Hepatocyte (in vitro differentiated cells): ENCODE measurements around the gene HES4. TPM values are rescaled to one million over a fixed set of nuclear protein-coding genes. Genes with fewer than 3 reads are reported as not detected.

Experiments used
- DNase-seq: peaks from one replicate; pipeline ENCODE4 v3.0.0-alpha.2; 2016; ENCODE audit warnings: low spot score
- H2AFZ ChIP-seq: fragments of 200-600 bp; sonication (generic); 2 replicates; pipeline ENCODE4 v1.6.0; 2016; ENCODE audit warnings: antibody characterized with exemption, mild to moderate bottlenecking
- H3K27ac ChIP-seq: fragments of 200-600 bp; sonication (generic); 2 replicates; pipeline ENCODE4 v1.5.1; 2016; ENCODE audit warnings: mild to moderate bottlenecking
- H3K27me3 ChIP-seq: fragments of 200-600 bp; sonication (generic); 2 replicates; pipeline ENCODE4 v1.6.1; 2016
- H3K36me3 ChIP-seq: fragments of 200-600 bp; sonication (generic); replicated peaks from 2 replicates; pipeline ENCODE4 v1.5.1; 2016; ENCODE audit warnings: low read depth; ENCODE audit not compliant: insufficient read depth
- H3K4me1 ChIP-seq: fragments of 200-600 bp; sonication (generic); 2 replicates; pipeline ENCODE4 v1.5.1; 2016; ENCODE audit warnings: mild to moderate bottlenecking, moderate library complexity; ENCODE audit not compliant: insufficient read depth
- H3K4me2 ChIP-seq: fragments of 200-600 bp; sonication (generic); 2 replicates; pipeline ENCODE4 v1.6.0; 2016
- H3K4me3 ChIP-seq: fragments of 200-600 bp; sonication (generic); 2 replicates; pipeline ENCODE4 v1.5.1; 2016; ENCODE audit warnings: mild to moderate bottlenecking
- H3K79me2 ChIP-seq: fragments of 200-600 bp; sonication (generic); 2 replicates; pipeline ENCODE4 v1.6.0; 2017; ENCODE audit warnings: mild to moderate bottlenecking
- H3K9me2 ChIP-seq: fragments of 200-600 bp; sonication (generic); replicated peaks from 2 replicates; pipeline ENCODE4 v1.6.0; 2017; ENCODE audit warnings: mild to moderate bottlenecking; ENCODE audit not compliant: insufficient read depth
- H3K9me3 ChIP-seq: fragments of 200-600 bp; sonication (generic); 2 replicates; pipeline ENCODE4 v1.5.1; 2016; ENCODE audit warnings: low read depth, mild to moderate bottlenecking
- H4K20me1 ChIP-seq: fragments of 200-600 bp; sonication (generic); 2 replicates; pipeline ENCODE4 v1.6.0; 2016; ENCODE audit warnings: mild to moderate bottlenecking; ENCODE audit not compliant: insufficient read depth, poor library complexity, severe bottlenecking
- EZH2 ChIP-seq: fragments of 200-600 bp; sonication (generic); IDR thresholded peaks from 2 replicates; pipeline ENCODE4 v1.6.1; 2016; ENCODE audit warnings: antibody characterized with exemption, mild to moderate bottlenecking, borderline replicate concordance
- EZH2phosphoT487 ChIP-seq: fragments of 200-600 bp; sonication (generic); IDR thresholded peaks from one replicate; pipeline ENCODE4 v1.6.1; 2018; ENCODE audit warnings: antibody characterized with exemption, mild to moderate bottlenecking, low read depth, moderate library complexity; ENCODE audit not compliant: unreplicated experiment, severe bottlenecking
- WGBS: methylation state at CpG from one replicate; pipeline ENCODE4 v1.1.6; 2016; ENCODE audit warnings: low lambda C conversion rate; ENCODE audit errors: missing lambda C conversion rate; 5-methylcytosine and 5-hydroxymethylcytosine counted together
- polyA plus RNA-seq: library from polyadenylated mRNA; unstranded; fragments of >200 nt; fragmentation: Nextera tagmentation; extraction: Ambion mirVana; gene quantifications from 2 replicates; pipeline ENCODE4 v1.2.1, GENCODE V29; 2016
- total RNA-seq: library from RNA; depleted of rRNA; stranded (reverse); fragments of >200 nt; gene quantifications from 2 replicates; pipeline ENCODE4 v1.2.3, GENCODE V29; 2014
- TF ChIP-seq, protein P1 (sequence below): fragments of 200-600 bp; sonication (generic); IDR thresholded peaks from 2 replicates; pipeline ENCODE4 v1.5.1; 2016; ENCODE audit warnings: antibody characterized with exemption, mild to moderate bottlenecking; ENCODE audit not compliant: poor library complexity

The HES4 gene
- total and polyA plus RNA-seq, 2 experiments from 2014 or later: 28.7 to 74.5 TPM

GRCh38 chr1:1024149-1024770, 24.4 kb upstream of the HES4 start:
- no peak overlapping the region for H3K4me3 ChIP-seq
- no peaks in the 10 kb centered on the region for H3K9me3 ChIP-seq
- no peaks in the 10 kb centered on the region for H4K20me1 ChIP-seq
- DNase-seq: no peak
- no peaks in the 10 kb centered on the region for H3K9me2 ChIP-seq
- no peak overlapping the region for H2AFZ ChIP-seq
- H3K36me3 ChIP-seq: no peaks in the 10 kb centered on the region
- H3K4me1 ChIP-seq: peaks cover 35% of the 10 kb centered on the region
- H3K4me2 ChIP-seq: peak overlapping the region; percentile 97
- peak overlapping the region; percentile 58 for H3K27ac ChIP-seq
- TF ChIP-seq, protein P1, sequence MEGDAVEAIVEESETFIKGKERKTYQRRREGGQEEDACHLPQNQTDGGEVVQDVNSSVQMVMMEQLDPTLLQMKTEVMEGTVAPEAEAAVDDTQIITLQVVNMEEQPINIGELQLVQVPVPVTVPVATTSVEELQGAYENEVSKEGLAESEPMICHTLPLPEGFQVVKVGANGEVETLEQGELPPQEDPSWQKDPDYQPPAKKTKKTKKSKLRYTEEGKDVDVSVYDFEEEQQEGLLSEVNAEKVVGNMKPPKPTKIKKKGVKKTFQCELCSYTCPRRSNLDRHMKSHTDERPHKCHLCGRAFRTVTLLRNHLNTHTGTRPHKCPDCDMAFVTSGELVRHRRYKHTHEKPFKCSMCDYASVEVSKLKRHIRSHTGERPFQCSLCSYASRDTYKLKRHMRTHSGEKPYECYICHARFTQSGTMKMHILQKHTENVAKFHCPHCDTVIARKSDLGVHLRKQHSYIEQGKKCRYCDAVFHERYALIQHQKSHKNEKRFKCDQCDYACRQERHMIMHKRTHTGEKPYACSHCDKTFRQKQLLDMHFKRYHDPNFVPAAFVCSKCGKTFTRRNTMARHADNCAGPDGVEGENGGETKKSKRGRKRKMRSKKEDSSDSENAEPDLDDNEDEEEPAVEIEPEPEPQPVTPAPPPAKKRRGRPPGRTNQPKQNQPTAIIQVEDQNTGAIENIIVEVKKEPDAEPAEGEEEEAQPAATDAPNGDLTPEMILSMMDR: no peak
- no peak for TF ChIP-seq EZH2phosphoT487
- no peak for TF ChIP-seq EZH2
- H3K79me2 ChIP-seq: peaks cover 36% of the 10 kb centered on the region
- 91% methylated on average over 9 of the region's 9 CpGs for WGBS
- no peaks in the 10 kb centered on the region for H3K27me3 ChIP-seq

DNA sequence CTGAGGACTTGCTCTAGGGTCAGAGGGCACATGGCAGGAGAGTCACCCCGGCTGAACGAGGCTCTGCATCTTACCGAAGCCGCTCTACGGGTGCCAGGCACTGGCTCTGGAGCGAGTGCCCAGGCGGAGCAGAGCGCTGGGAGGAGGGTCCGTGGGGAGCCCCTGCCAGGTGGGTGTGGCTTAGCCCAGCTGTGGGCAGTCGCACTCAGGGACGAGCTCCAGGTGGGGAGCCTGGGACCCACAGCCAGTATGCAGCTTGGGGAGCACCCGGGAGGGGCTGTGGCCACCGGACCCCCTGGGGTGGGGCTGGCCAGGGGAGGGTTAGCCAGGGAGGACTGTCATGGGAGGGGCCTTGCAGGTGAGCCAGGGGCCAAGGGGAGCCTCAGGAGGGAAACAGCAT, 23.8 kb upstream of the HES4 start:
- Histone ChIP-seq H3K4me2 (peak overlapping the region; percentile 97), H3K4me1 (peaks cover 39% of the 10 kb centered on the region), H3K27ac (peak overlapping the region; percentile 58), H2AFZ (no peak overlapping the region), H3K27me3 (no peaks in the 10 kb centered on the region), H3K9me3 (no peaks in the 10 kb centered on the region), H3K79me2 (peaks cover 36% of the 10 kb centered on the region), H3K4me3 (no peak overlapping the region), H4K20me1 (no peaks in the 10 kb centered on the region), H3K36me3 (no peaks in the 10 kb centered on the region), H3K9me2 (no peaks in the 10 kb centered on the region)
- no peak for DNase-seq
- WGBS: 78% methylated on average over 12 of the region's 13 CpGs
- no peak for TF ChIP-seq EZH2phosphoT487

DNA sequence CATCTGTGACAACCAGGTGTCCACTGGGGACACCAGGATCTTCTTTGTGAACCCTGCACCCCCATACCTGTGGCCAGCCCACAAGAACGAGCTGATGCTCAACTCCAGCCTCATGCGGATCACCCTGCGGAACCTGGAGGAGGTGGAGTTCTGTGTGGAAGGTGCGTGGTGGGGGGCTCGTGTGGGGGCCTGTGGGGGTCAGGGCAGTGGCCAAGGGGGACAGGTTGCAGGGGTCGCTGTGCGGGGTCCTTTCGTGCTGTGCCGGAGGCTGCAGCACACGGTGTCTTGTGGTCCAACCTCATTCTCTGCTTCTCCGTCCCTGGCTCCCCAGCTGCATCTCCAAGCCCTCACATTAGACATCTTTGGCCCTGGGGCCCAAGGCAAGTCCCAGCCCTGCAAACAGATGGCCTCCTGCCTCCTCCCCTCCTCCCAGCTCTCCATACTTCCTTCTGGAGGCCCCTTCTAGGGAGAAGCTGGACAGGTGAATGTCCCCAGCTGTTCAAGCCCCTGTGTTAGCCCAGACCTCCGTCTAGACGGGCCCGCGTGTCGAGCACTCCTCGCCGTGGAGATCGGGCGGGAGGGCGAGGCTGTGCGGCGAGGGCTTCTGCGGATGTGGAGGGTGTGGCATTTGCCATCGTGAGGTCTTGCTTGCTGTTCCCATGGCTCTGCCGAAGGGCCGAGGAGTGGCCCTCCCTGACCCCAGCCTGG, 22.6 kb upstream of the HES4 start:
- peaks cover 39% of the 10 kb centered on the region for H3K4me1 ChIP-seq
- peaks cover 36% of the 10 kb centered on the region for H3K79me2 ChIP-seq
- H2AFZ ChIP-seq: no peak overlapping the region
- no peaks in the 10 kb centered on the region for H4K20me1 ChIP-seq
- H3K4me3 ChIP-seq: no peak overlapping the region
- H3K4me2 ChIP-seq: peak overlapping the region; percentile 97
- DNase-seq: no peak
- no peak overlapping the region for H3K27ac ChIP-seq
- 80% methylated on average over 23 of the region's 27 CpGs for WGBS
- no peaks in the 10 kb centered on the region for H3K27me3 ChIP-seq
- no peaks in the 10 kb centered on the region for H3K9me2 ChIP-seq
- H3K9me3 ChIP-seq: no peaks in the 10 kb centered on the region
- TF ChIP-seq EZH2 (no peak), EZH2phosphoT487 (no peak)
- TF ChIP-seq, protein P1: no peak
- H3K36me3 ChIP-seq: no peaks in the 10 kb centered on the region

GRCh38 chr1:1021920-1022259, 22.0 kb upstream of the HES4 start:
- H3K4me3 ChIP-seq: no peak overlapping the region
- H2AFZ ChIP-seq: no peak overlapping the region
- no peaks in the 10 kb centered on the region for H4K20me1 ChIP-seq
- TF ChIP-seq, protein P1: no peak
- no peak for TF ChIP-seq EZH2
- no peak for TF ChIP-seq EZH2phosphoT487
- no peaks in the 10 kb centered on the region for H3K9me3 ChIP-seq
- 95% methylated on average over 10 of the region's 10 CpGs for WGBS
- H3K4me1 ChIP-seq: peaks cover 39% of the 10 kb centered on the region
- no peak for DNase-seq
- peak overlapping the region; percentile 97 for H3K27ac ChIP-seq
- H3K79me2 ChIP-seq: peaks cover 36% of the 10 kb centered on the region
- H3K4me2 ChIP-seq: peak overlapping the region; percentile 97
- H3K9me2 ChIP-seq: no peaks in the 10 kb centered on the region
- H3K27me3 ChIP-seq: no peaks in the 10 kb centered on the region
- H3K36me3 ChIP-seq: no peaks in the 10 kb centered on the region
